HG03108 (cell line): ENCODE results near the gene PTH.

Experiments used
- ATAC-seq: cut with Tn5 transposase; IDR thresholded peaks from one replicate; pipeline ENCODE4 v1.9.1; 2021; ENCODE audit warnings: moderate library complexity; ENCODE audit not compliant: unreplicated experiment

PTH gene

DNA sequence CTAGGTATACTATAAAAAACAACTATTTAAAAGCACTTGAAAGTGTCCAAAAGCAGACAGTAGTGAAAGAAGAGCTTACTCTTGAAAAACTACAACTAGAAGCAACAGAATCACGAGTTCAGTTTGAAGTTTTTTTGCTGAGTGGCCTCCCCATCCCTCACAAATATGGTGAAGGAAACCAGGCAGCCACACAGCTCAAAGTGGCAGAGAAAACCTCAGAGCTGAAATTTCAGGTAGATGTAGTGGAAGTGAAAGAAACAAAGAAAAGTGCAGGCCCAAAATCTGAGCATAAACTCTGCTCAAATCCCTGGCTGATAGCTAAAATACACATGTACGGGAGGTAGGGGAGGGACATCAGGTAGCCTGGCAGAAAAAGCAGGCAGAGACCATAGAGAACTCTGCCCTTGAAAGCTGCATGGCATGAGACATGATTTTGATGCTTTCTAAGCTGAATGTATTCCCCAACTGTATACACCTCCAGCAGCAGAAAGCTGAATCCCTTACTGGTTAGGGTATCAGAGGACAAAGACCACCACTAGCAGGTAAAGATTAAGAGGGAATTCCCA lies 44.9 kb downstream of the PTH start:
- ATAC-seq, result no peak

- no peak for ATAC-seq
These were observed 46.3 kb downstream of the PTH start for GRCh38 chr11:13449522-13449921.

DNA sequence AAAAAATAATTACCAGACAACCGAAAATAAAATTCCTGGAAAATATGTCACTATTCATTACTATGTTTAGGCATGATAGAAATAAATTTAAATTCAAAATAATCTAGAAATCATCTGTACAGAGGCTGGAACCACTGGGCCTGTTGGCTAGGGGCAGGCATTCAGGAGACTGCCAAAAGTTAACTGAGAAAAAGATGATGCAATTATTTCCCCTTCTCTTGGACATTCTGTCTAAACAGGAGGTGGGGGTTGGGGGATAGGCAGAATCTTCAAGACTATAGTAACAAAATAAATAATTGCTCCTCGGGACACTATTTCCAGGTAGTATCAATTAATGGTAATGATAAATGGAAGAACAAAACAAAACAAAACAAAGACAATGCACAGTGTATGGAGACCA lies 46.9 kb downstream of the PTH start:
- no peak for ATAC-seq

DNA sequence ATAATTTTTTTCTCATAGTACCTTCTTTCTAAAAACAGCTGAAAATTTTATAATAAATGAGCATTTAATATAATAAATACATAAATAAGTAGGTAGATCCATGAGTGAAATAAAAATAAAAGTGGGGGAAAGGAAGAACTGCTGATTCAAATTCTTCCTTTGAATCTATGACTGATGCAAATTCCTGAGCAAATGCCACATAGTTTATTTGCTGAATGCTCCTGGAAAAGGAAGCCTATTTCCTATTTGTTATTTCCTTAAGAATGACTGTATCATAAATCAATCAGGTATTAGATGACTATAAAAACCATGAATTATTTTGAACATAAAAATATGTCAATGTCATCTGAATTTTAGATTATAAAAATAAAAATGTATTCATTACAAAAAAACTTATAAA lies 49.4 kb downstream of the PTH start:
- ATAC-seq, result no peak

DNA sequence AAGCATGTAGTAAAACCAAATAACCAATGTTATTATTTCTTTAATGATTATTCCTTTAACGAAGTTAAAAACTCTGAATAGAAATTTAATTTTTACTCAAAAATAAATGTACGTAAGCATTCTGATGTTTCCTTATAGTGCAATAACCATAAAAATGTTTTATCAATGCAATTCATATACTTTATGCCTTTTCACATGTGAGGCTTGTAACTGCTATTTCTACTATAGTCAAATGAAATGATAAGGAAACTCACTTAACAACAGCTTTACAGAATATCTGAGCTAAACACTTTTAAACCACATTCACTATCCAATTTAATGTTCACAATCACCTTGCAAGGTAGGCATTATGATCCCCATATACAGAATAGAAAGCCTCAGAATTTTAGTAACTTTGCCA lies 50.2 kb downstream of the PTH start:
- ATAC-seq, result no peak
